Fibroblast of skin of right quadriceps (primary cell): ENCODE data around the gene GRM7.

Experiments used
- DNase-seq: peaks from one replicate; pipeline ENCODE4 v3.0.0-alpha.2; 2013

Gene GRM7

GRCh38 chr3:7160689-7161088 lies 299.8 kb downstream of the GRM7 start:
- DNase-seq = no peak

GRCh38 chr3:7166460-7166859 lies 305.5 kb downstream of the GRM7 start:
- DNase-seq = no peak

GRCh38 chr3:7171493-7171892 lies 310.6 kb downstream of the GRM7 start:
- DNase-seq = no peak

- DNase-seq = no peak
Observed at GRCh38 chr3:7172996-7173395, 312.1 kb downstream of the GRM7 start.

GRCh38 chr3:7188551-7188950 lies 327.6 kb downstream of the GRM7 start:
- DNase-seq = no peak

- no peak for DNase-seq
Observed at GRCh38 chr3:7190095-7190494, 329.2 kb downstream of the GRM7 start.

- DNase-seq = no peak
Observed at GRCh38 chr3:7193269-7193668, 332.4 kb downstream of the GRM7 start.

GRCh38 chr3:7194071-7194835 lies 333.3 kb downstream of the GRM7 start:
- DNase-seq = no peak

GRCh38 chr3:7195934-7196333 lies 335.0 kb downstream of the GRM7 start:
- DNase-seq = no peak

- no peak for DNase-seq
Observed at GRCh38 chr3:7201784-7202183, 340.9 kb downstream of the GRM7 start.

- no peak for DNase-seq
Observed at GRCh38 chr3:7203969-7204847, 343.3 kb downstream of the GRM7 start.

GRCh38 chr3:7204848-7205156 lies 343.9 kb downstream of the GRM7 start:
- DNase-seq = no peak

- no peak for DNase-seq
Observed at GRCh38 chr3:7205535-7205934, 344.6 kb downstream of the GRM7 start.

- no peak for DNase-seq
Observed at GRCh38 chr3:7205962-7206361, 345.0 kb downstream of the GRM7 start.

- DNase-seq = no peak
Observed at GRCh38 chr3:7207125-7207524, 346.2 kb downstream of the GRM7 start.

GRCh38 chr3:7207928-7208327 lies 347.0 kb downstream of the GRM7 start:
- DNase-seq = no peak

GRCh38 chr3:7209098-7209497 lies 348.2 kb downstream of the GRM7 start:
- no peak for DNase-seq

- DNase-seq = no peak
Observed at GRCh38 chr3:7211740-7212139, 350.8 kb downstream of the GRM7 start.

GRCh38 chr3:7215706-7216105 lies 354.8 kb downstream of the GRM7 start:
- DNase-seq = no peak

- DNase-seq = no peak
Observed at GRCh38 chr3:7226393-7226792, 365.5 kb downstream of the GRM7 start.

GRCh38 chr3:7238565-7239295 lies 377.8 kb downstream of the GRM7 start:
- no peak for DNase-seq

GRCh38 chr3:7241584-7242302 lies 380.8 kb downstream of the GRM7 start:
- DNase-seq = no peak

GRCh38 chr3:7242303-7242635 lies 381.4 kb downstream of the GRM7 start:
- no peak for DNase-seq
